DMS153 (cell line): ENCODE measurements around the gene TBC1D16.

Experiments
- DNase-seq: peaks from one replicate; lab custom pipeline; 2025; lab: John Stamatoyannopoulos, UW

TBC1D16 gene

GRCh38 chr17:80024206-80024972 is 11.3 kb downstream of the TBC1D16 start:
- no peak for DNase-seq

GRCh38 chr17:80023481-80024205 is 12.0 kb downstream of the TBC1D16 start:
- DNase-seq: no peak

- DNase-seq: no peak
These were observed 14.1 kb downstream of the TBC1D16 start for GRCh38 chr17:80021600-80021999.

- DNase-seq: no peak
These were observed 16.6 kb downstream of the TBC1D16 start for GRCh38 chr17:80018917-80019651.

GRCh38 chr17:80017226-80018010 is 18.3 kb downstream of the TBC1D16 start:
- no peak for DNase-seq

GRCh38 chr17:80012765-80013741 is 22.6 kb downstream of the TBC1D16 start:
- no peak for DNase-seq

GRCh38 chr17:80011989-80012555 is 23.6 kb downstream of the TBC1D16 start:
- DNase-seq: no peak

- DNase-seq: no peak
These were observed 25.3 kb downstream of the TBC1D16 start for GRCh38 chr17:80010283-80010858.

- no peak for DNase-seq
These were observed 26.0 kb downstream of the TBC1D16 start for GRCh38 chr17:80009391-80010282.

GRCh38 chr17:80008848-80009247 is 26.8 kb downstream of the TBC1D16 start:
- DNase-seq: no peak

- peak; percentile 76 for DNase-seq
These were observed 27.3 kb downstream of the TBC1D16 start for GRCh38 chr17:80008383-80008840.

GRCh38 chr17:80007939-80008338 is 27.7 kb downstream of the TBC1D16 start:
- DNase-seq: no peak

- DNase-seq: no peak
These were observed 28.6 kb downstream of the TBC1D16 start for GRCh38 chr17:80006811-80007752.

GRCh38 chr17:80006339-80006720 is 29.3 kb downstream of the TBC1D16 start:
- DNase-seq: no peak

GRCh38 chr17:80005360-80006338 is 30.0 kb downstream of the TBC1D16 start:
- DNase-seq: no peak

- no peak for DNase-seq
These were observed 31.7 kb downstream of the TBC1D16 start for GRCh38 chr17:80003969-80004368.
